GM12892 (cell line): ENCODE data around the gene BABAM2.

Experiments used
- POLR2A ChIP-seq: IDR thresholded peaks from 2 replicates; pipeline ENCODE4 v1.6.1; 2011; ENCODE audit warnings: low read depth, low read length, control low read depth
- POLR2AphosphoS5 ChIP-seq: IDR thresholded peaks from 2 replicates; pipeline ENCODE4 v1.6.1; 2011; ENCODE audit warnings: low read depth, low read length, control low read depth
- TAF1 ChIP-seq: IDR thresholded peaks from 2 replicates; pipeline ENCODE4 v1.6.1; 2011; ENCODE audit warnings: low read depth, mild to moderate bottlenecking, control low read depth, low read length, borderline replicate concordance

- TF ChIP-seq POLR2A (no peak), TAF1 (no peak), POLR2AphosphoS5 (no peak)
These were observed 476.2 kb downstream of the BABAM2 start for GRCh38 chr2:28366496-28367282.
